Fibroblast of pulmonary artery (primary cell): ENCODE measurements around the gene CSTPP1.

Source experiments
- DNase-seq: peaks from one replicate; pipeline ENCODE4 v3.0.0-alpha.2; 2010; ENCODE audit warnings: low read depth
- H3K4me3 ChIP-seq: replicated peaks from 2 replicates; pipeline ENCODE4 v1.5.1; 2011; ENCODE audit warnings: low read depth, mild to moderate bottlenecking, control low read depth, low read length, moderate library complexity
- CTCF ChIP-seq: IDR thresholded peaks from 2 replicates; pipeline ENCODE4 v1.5.1; 2011; ENCODE audit warnings: mild to moderate bottlenecking, control low read depth, low read length, inconsistent platforms; ENCODE audit errors: missing control alignments

CSTPP1 gene

GRCh38 chr11:47131136-47131535 is 194.6 kb downstream of the CSTPP1 start:
- DNase-seq: no peak
- no peak overlapping the region for H3K4me3 ChIP-seq
- no peak for TF ChIP-seq CTCF

GRCh38 chr11:47132490-47132889 is 195.9 kb downstream of the CSTPP1 start:
- no peak for TF ChIP-seq CTCF
- H3K4me3 ChIP-seq: no peak overlapping the region
- no peak for DNase-seq

- no peak for DNase-seq
- TF ChIP-seq CTCF: no peak
Measured at GRCh38 chr11:47132981-47133380, 196.4 kb downstream of the CSTPP1 start.

GRCh38 chr11:47136327-47136726 is 199.8 kb downstream of the CSTPP1 start:
- DNase-seq: no peak
- TF ChIP-seq CTCF: no peak
- H3K4me3 ChIP-seq: no peak overlapping the region

More at GRCh38 chr11:47132981-47133380, 196.4 kb downstream of the CSTPP1 start:
- H3K4me3 ChIP-seq: no peak overlapping the region

- no peak overlapping the region for H3K4me3 ChIP-seq
- DNase-seq: no peak
- TF ChIP-seq CTCF: no peak
Measured at GRCh38 chr11:47136921-47137320, 200.4 kb downstream of the CSTPP1 start.

GRCh38 chr11:47137476-47137875 is 200.9 kb downstream of the CSTPP1 start:
- no peak for DNase-seq
- H3K4me3 ChIP-seq: no peak overlapping the region
- TF ChIP-seq CTCF: no peak

GRCh38 chr11:47139878-47140277 is 203.3 kb downstream of the CSTPP1 start:
- H3K4me3 ChIP-seq: no peak overlapping the region
- DNase-seq: no peak
- no peak for TF ChIP-seq CTCF
